OCI-LY1 (cell line): ENCODE data around the gene TMEM60.

Experiments used
- EZH2 ChIP-seq: fragments of 200-600 bp; sonication (generic), shearing (Covaris generic); IDR thresholded peaks from 2 replicates; pipeline ENCODE4 v1.8.0; 2017; ENCODE audit warnings: borderline replicate concordance, mixed run types, mild to moderate bottlenecking, antibody characterized with exemption, low read length, moderate library complexity, mixed read lengths
- TF ChIP-seq, protein P1 (sequence below): fragments of 200-600 bp; sonication (generic), shearing (Covaris generic); IDR thresholded peaks from 2 replicates; pipeline ENCODE4 v1.5.1; 2017; ENCODE audit warnings: mild to moderate bottlenecking, antibody characterized with exemption, low read length, moderate library complexity, mixed read lengths

DNA sequence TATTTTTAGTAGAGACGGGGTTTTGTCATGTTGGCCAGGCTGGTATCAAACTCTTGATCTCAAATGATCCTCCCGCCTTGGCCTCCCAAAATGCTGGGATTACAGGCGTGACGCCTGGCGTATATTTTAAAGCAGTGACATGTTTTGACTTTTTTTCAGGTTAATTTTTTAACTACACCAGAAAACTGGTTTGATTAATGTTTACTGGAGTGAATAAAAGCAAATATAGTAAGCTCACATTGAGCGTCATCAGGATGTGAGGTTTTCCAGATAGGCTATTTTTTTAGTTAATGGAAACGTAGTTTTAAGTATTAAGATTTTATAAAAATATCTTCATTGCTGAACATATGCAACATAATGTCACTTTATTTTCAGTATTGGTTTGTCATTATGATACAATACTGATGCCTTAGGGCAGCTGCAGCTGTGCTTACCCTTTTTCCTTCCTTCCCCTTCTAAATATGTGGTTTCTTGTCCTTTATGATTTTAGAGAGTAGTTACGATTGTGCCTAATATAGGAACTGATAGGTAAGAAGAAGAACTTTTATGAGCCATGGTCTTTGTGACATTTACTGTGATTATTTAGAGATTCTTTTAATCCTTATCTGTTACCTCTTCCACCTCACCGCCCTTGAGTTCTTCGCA is 37.3 kb downstream of the TMEM60 start:
- TF ChIP-seq, protein P1, sequence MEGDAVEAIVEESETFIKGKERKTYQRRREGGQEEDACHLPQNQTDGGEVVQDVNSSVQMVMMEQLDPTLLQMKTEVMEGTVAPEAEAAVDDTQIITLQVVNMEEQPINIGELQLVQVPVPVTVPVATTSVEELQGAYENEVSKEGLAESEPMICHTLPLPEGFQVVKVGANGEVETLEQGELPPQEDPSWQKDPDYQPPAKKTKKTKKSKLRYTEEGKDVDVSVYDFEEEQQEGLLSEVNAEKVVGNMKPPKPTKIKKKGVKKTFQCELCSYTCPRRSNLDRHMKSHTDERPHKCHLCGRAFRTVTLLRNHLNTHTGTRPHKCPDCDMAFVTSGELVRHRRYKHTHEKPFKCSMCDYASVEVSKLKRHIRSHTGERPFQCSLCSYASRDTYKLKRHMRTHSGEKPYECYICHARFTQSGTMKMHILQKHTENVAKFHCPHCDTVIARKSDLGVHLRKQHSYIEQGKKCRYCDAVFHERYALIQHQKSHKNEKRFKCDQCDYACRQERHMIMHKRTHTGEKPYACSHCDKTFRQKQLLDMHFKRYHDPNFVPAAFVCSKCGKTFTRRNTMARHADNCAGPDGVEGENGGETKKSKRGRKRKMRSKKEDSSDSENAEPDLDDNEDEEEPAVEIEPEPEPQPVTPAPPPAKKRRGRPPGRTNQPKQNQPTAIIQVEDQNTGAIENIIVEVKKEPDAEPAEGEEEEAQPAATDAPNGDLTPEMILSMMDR = no peak
- no peak for TF ChIP-seq EZH2
